Gastroesophageal sphincter (tissue), 3 donors: ENCODE measurements around the gene ASGR2.

Source experiments
- CTCF ChIP-seq, 4 experiments: fragments of 200-600 bp in 2 of 4; fragments of 450-650 bp in 2 of 4; sonication (generic) in 1 of 4; IDR thresholded peaks; one replicate each; pipeline ENCODE4 v1.5.1; 2017 to 2019; ENCODE audit warnings: antibody characterized with exemption in 4 of 4, mild to moderate bottlenecking in 2 of 4, moderate library complexity in 2 of 4
- POLR2A ChIP-seq, 2 donors: fragments of 450-650 bp; IDR thresholded peaks; one replicate each; pipeline ENCODE4 v1.6.1; 2017; ENCODE audit warnings: antibody characterized with exemption in 2 of 2, mild to moderate bottlenecking in 2 of 2, moderate library complexity in 1 of 2

DNA sequence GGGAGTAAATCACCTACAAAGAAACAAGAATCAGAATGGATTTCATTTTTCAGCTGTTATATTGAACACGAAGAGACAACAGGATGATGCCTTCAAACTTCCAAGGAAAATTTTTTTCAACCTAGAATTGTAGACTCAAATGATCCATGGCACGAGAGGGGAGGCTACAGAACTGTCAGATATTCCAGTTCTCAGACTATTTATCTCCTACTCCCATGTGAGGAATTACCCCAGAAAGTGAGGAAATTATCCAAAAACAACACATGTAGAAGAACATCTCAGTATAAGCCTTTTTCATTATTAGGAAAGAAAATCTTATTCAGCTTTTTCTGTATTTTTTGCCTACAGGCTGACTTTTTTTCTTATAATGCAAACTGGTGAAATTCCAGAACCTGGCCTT, 5.5 kb upstream of the ASGR2 start:
- TF ChIP-seq CTCF (IDR thresholded peaks at IDR 0.05) (no peak), POLR2A (IDR thresholded peaks at IDR 0.05) (no peak)
